Transverse colon (tissue), 3 donors: ENCODE measurements around the gene GAPDHS.

Experiments
- POLR2A ChIP-seq: fragments of 450-650 bp; IDR thresholded peaks from one replicate; pipeline ENCODE4 v1.6.1; 2016; ENCODE audit warnings: antibody characterized with exemption, mild to moderate bottlenecking, moderate library complexity
- TF ChIP-seq, protein P1 (sequence below), 5 experiments: fragments of 200-600 bp in 3 of 5; fragments of 450-650 bp in 2 of 5; sonication (generic) in 3 of 5; IDR thresholded peaks; 1 replicate in 2 of 5; 2 replicates in 3 of 5; pipeline ENCODE4 v1.5.1; 2016 to 2017; ENCODE audit warnings: antibody characterized with exemption in 5 of 5, inconsistent platforms in 3 of 5, mild to moderate bottlenecking in 2 of 5, moderate library complexity in 1 of 5

- TF ChIP-seq POLR2A, result no peak
- TF ChIP-seq, protein P1, sequence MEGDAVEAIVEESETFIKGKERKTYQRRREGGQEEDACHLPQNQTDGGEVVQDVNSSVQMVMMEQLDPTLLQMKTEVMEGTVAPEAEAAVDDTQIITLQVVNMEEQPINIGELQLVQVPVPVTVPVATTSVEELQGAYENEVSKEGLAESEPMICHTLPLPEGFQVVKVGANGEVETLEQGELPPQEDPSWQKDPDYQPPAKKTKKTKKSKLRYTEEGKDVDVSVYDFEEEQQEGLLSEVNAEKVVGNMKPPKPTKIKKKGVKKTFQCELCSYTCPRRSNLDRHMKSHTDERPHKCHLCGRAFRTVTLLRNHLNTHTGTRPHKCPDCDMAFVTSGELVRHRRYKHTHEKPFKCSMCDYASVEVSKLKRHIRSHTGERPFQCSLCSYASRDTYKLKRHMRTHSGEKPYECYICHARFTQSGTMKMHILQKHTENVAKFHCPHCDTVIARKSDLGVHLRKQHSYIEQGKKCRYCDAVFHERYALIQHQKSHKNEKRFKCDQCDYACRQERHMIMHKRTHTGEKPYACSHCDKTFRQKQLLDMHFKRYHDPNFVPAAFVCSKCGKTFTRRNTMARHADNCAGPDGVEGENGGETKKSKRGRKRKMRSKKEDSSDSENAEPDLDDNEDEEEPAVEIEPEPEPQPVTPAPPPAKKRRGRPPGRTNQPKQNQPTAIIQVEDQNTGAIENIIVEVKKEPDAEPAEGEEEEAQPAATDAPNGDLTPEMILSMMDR (IDR thresholded peaks at IDR 0.05), result no peak
Measured at GRCh38 chr19:35546532-35546931, 13.3 kb downstream of the GAPDHS start.
